ENCODE measurements around the gene GABRB3. TPM values are rescaled to one million over a fixed set of nuclear protein-coding genes. Genes with fewer than 3 reads are reported as not detected.
"Not testable (repeated sequence)": the region's sequence is repeated elsewhere in the genome, so short reads cannot be mapped to it uniquely, and the experiment has no call there.

The GABRB3 gene
- total and polyA plus RNA-seq, 2 donors (not counting 1 experiment from before 2014, with no cell fraction given), result 0.07 TPM; not detected in 1

DNA sequence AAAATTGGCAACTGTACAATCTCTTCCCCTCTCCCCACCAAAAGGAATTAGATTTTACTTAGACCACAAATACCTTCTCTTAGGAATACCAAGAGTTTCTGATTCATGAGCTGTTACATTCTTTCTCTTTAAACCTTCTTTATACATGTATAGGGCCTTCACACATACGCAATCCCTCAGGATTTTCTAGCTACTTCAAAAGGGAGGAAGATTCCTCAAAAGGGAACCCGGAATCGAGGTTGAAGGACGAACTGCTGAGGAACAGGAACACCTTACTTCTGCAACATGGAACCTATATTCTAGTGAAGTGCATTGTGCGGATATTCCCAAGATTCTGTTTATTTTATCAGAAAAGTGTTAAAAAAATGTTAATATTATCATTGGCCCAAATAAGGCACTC is 52.3 kb downstream of the GABRB3 start:
- Histone ChIP-seq H3K27ac (ENCODE audit: low read length in 2 of 2) (no peak overlapping the region), H3K9me3 (ENCODE audit: control extremely low read depth in 1 of 3, control insufficient read depth in 2 of 3, insufficient read depth in 1 of 3, low read length in 2 of 3) (peaks cover 0 to 13% (median 0%) of the 10 kb centered on the region in 3 donors), H3K4me3 (ENCODE audit: control extremely low read depth in 1 of 5, extremely low read depth in 1 of 5, insufficient read depth in 1 of 5, low read depth in 2 of 5, low read length in 4 of 5) (no peak overlapping the region), H2AFZ (ENCODE audit: insufficient read depth, low read depth, low read length, poor library complexity, severe bottlenecking) (no peak overlapping the region), H4K20me1 (ENCODE audit: control insufficient read depth, insufficient read depth, low read length, poor library complexity, severe bottlenecking) (no peaks in the 10 kb centered on the region), H3K9ac (ENCODE audit: low read length) (no peak overlapping the region), H3K36me3 (replicated peaks in 1 of 2; ENCODE audit: control extremely low read depth in 1 of 2, control insufficient read depth in 1 of 2, extremely low read depth in 1 of 2, insufficient read depth in 2 of 2, low read length in 1 of 2) (no peaks in the 10 kb centered on the region), H3K4me1 (ENCODE audit: control insufficient read depth in 2 of 2, insufficient read depth in 2 of 2, low read length in 2 of 2) (no peaks in the 10 kb centered on the region), H3K27me3 (replicated peaks in 1 of 4; ENCODE audit: control extremely low read depth in 1 of 4, control insufficient read depth in 3 of 4, insufficient read depth in 4 of 4, low read length in 3 of 4) (no peaks in the 10 kb centered on the region), H3K79me2 (ENCODE audit: control insufficient read depth, insufficient read depth, low read length) (no peaks in the 10 kb centered on the region), H3K4me2 (replicated peaks; ENCODE audit: low read depth, low read length, poor library complexity, severe bottlenecking) (no peak overlapping the region)
- POLR2A ChIA-PET, result no interaction called here
- ATAC-seq (ENCODE audit: low read depth) (no peak), DNase-seq (no peak)
- intact Hi-C loops (cut with micrococcal nuclease), result no loop called here
- Mint-ChIP-seq H3K4me3 (no peak overlapping the region), H3K4me1 (no peaks in the 10 kb centered on the region), H3K9me3 (ENCODE audit: insufficient read depth) (peaks cover 11% of the 10 kb centered on the region), H3K27ac (no peak overlapping the region), H3K27me3 (no peaks in the 10 kb centered on the region)
- WGBS (ENCODE audit: insufficient coverage), result no CpG with 5 or more reads among the region's 5 CpGs
- CTCF ChIA-PET, result interaction anchor here (1.1 kb wide), 1 partner anchor 8 kb away, joined by 3 read pairs; no protein-coding TSS in a partner anchor
- TF ChIP-seq, protein P1, sequence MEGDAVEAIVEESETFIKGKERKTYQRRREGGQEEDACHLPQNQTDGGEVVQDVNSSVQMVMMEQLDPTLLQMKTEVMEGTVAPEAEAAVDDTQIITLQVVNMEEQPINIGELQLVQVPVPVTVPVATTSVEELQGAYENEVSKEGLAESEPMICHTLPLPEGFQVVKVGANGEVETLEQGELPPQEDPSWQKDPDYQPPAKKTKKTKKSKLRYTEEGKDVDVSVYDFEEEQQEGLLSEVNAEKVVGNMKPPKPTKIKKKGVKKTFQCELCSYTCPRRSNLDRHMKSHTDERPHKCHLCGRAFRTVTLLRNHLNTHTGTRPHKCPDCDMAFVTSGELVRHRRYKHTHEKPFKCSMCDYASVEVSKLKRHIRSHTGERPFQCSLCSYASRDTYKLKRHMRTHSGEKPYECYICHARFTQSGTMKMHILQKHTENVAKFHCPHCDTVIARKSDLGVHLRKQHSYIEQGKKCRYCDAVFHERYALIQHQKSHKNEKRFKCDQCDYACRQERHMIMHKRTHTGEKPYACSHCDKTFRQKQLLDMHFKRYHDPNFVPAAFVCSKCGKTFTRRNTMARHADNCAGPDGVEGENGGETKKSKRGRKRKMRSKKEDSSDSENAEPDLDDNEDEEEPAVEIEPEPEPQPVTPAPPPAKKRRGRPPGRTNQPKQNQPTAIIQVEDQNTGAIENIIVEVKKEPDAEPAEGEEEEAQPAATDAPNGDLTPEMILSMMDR (IDR thresholded peaks at IDR 0.05), result no peak
- no peak for TF ChIP-seq EZH2 (IDR thresholded peaks at IDR 0.05; ENCODE audit: borderline replicate concordance, insufficient read depth, low read depth, low read length, poor library complexity, severe bottlenecking)

DNA sequence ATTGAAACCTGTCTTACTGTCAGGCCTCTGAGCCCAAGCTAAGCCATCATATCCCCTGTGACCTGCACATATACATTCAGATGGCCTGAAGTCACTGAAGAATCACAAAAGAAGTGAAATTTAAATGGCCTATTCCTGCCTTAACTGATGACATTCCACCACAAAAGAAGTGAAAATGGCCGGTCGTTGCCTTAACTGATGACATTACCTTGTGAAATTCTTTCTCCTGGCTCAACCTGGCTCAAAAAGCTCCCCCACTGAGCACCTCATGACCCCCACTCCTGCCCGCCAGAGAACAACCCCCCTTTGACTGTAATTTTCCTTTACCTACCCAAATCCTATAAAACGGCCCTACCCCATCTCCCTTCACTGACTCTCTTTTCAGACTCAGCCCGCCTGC is 53.0 kb downstream of the GABRB3 start:
- intact Hi-C loops (cut with micrococcal nuclease), result not testable (repeated sequence)

More for the DNA sequence above, 53.0 kb downstream of the GABRB3 start:
- H3K4me2 ChIP-seq (replicated peaks; ENCODE audit: low read depth, low read length, poor library complexity, severe bottlenecking); ATAC-seq (ENCODE audit: low read depth); H3K4me3 Mint-ChIP-seq; H3K36me3 ChIP-seq (replicated peaks in 1 of 2; ENCODE audit: control extremely low read depth in 1 of 2, control insufficient read depth in 1 of 2, extremely low read depth in 1 of 2, insufficient read depth in 2 of 2, low read length in 1 of 2); H3K4me1 ChIP-seq (ENCODE audit: control insufficient read depth in 2 of 2, insufficient read depth in 2 of 2, low read length in 2 of 2); H3K27ac ChIP-seq (ENCODE audit: low read length in 2 of 2); H3K27ac Mint-ChIP-seq; H3K27me3 ChIP-seq (replicated peaks in 1 of 4; ENCODE audit: control extremely low read depth in 1 of 4, control insufficient read depth in 3 of 4, insufficient read depth in 4 of 4, low read length in 3 of 4); H3K9ac ChIP-seq (ENCODE audit: low read length); POLR2A ChIA-PET; H3K79me2 ChIP-seq (ENCODE audit: control insufficient read depth, insufficient read depth, low read length); H2AFZ ChIP-seq (ENCODE audit: insufficient read depth, low read depth, low read length, poor library complexity, severe bottlenecking); H3K4me1 Mint-ChIP-seq; H3K27me3 Mint-ChIP-seq; H3K4me3 ChIP-seq (ENCODE audit: control extremely low read depth in 1 of 5, extremely low read depth in 1 of 5, insufficient read depth in 1 of 5, low read depth in 2 of 5, low read length in 4 of 5); H4K20me1 ChIP-seq (ENCODE audit: control insufficient read depth, insufficient read depth, low read length, poor library complexity, severe bottlenecking); DNase-seq; CTCF ChIA-PET: not testable (repeated sequence)
- WGBS (ENCODE audit: insufficient coverage), result 14% methylated on average over 5 of the region's 5 CpGs
- H3K9me3 Mint-ChIP-seq (ENCODE audit: insufficient read depth), result peaks cover 11% of the 10 kb centered on the region
- H3K9me3 ChIP-seq (ENCODE audit: control extremely low read depth in 1 of 3, control insufficient read depth in 2 of 3, insufficient read depth in 1 of 3, low read length in 2 of 3), result peaks cover 0 to 13% (median 0%) of the 10 kb centered on the region in 3 donors

All from B cell (primary cell).